Vagina (tissue), 2 donors: Measurements from ENCODE around the gene CENPQ. TPM values are rescaled to one million over a fixed set of nuclear protein-coding genes. Genes with fewer than 3 reads are reported as not detected.

Experiments used
- DNase-seq, 2 donors: peaks; one replicate each; pipeline ENCODE4 v3.0.0-alpha.2; 2017; ENCODE audit errors: extremely low spot score in 2 of 2
- H3K27ac ChIP-seq: fragments of 200-600 bp; sonication (generic); one replicate; pipeline ENCODE4 v1.5.1; 2019
- H3K27me3 ChIP-seq: fragments of 200-600 bp; sonication (generic); one replicate; pipeline ENCODE4 v1.5.1; 2019
- H3K36me3 ChIP-seq, 2 donors: fragments of 200-600 bp; sonication (generic); one replicate each; pipeline ENCODE4 v1.5.1; 2017 to 2019
- H3K4me1 ChIP-seq: fragments of 200-600 bp; sonication (generic); one replicate; pipeline ENCODE4 v1.5.1; 2019
- H3K4me3 ChIP-seq, 2 donors: fragments of 200-600 bp; sonication (generic); 1 replicate in 1 of 2; 2 replicates in 1 of 2; pipeline ENCODE4 v1.5.1; 2016 to 2019
- H3K9me3 ChIP-seq: fragments of 200-600 bp; sonication (generic); one replicate; pipeline ENCODE4 v1.5.1; 2019
- CTCF ChIP-seq, 3 experiments: fragments of 450-650 bp in 2 of 3; fragments of 200-600 bp in 1 of 3; sonication (generic) in 1 of 3; IDR thresholded peaks; one replicate each; pipeline ENCODE4 v1.5.1; 2017 to 2019; ENCODE audit warnings: antibody characterized with exemption in 3 of 3, mild to moderate bottlenecking in 2 of 3, moderate library complexity in 2 of 3
- POLR2A ChIP-seq, 2 donors: fragments of 450-650 bp; IDR thresholded peaks; one replicate each; pipeline ENCODE4 v1.6.1; 2017; ENCODE audit warnings: antibody characterized with exemption in 2 of 2, mild to moderate bottlenecking in 2 of 2, moderate library complexity in 2 of 2
- POLR2AphosphoS5 ChIP-seq, 2 donors: sonication (generic); formaldehyde crosslinking; IDR thresholded peaks; one replicate each; pipeline ENCODE4 v1.9.0; 2017; ENCODE audit warnings: antibody characterized with exemption in 2 of 2, mild to moderate bottlenecking in 2 of 2, low read depth in 1 of 2; ENCODE audit not compliant: insufficient read depth in 1 of 2
- intact Hi-C: fragments of 100-400 bp; cut with DNase I; formaldehyde crosslinking; loops from one replicate; pipeline ENCODE4 v1.15.1; 2023
- total RNA-seq: library from RNA; depleted of rRNA; stranded (reverse); fragments of >200 nt; gene quantifications from one replicate; pipeline ENCODE4 v1.2.3, GENCODE V29; 2016

The CENPQ gene
- total RNA-seq, 1 donor from 2014 or later: 1.7 TPM

- Histone ChIP-seq H3K9me3 (no peaks in the 10 kb centered on the region), H3K4me1 (peaks cover 7% of the 10 kb centered on the region), H3K36me3 (no peaks in the 10 kb centered on the region), H3K27ac (no peak overlapping the region), H3K27me3 (no peaks in the 10 kb centered on the region), H3K4me3 (no peak overlapping the region)
- intact Hi-C loops: no loop called here
- TF ChIP-seq POLR2A (IDR thresholded peaks at IDR 0.05): no peak
- no peak for TF ChIP-seq POLR2AphosphoS5 (IDR thresholded peaks at IDR 0.05; ENCODE audit: insufficient read depth in 1 of 2, low read depth in 1 of 2)
- no peak for TF ChIP-seq CTCF (IDR thresholded peaks at IDR 0.05)
- no peak for DNase-seq
Measured at GRCh38 chr6:49540614-49541013, 77.4 kb downstream of the CENPQ start.

GRCh38 chr6:49541210-49541724 is 78.1 kb downstream of the CENPQ start:
- intact Hi-C loops: no loop called here
- H3K27ac ChIP-seq: no peak overlapping the region
- TF ChIP-seq POLR2AphosphoS5 (IDR thresholded peaks at IDR 0.05; ENCODE audit: insufficient read depth in 1 of 2, low read depth in 1 of 2) (peak; percentile 36 to 78), CTCF (IDR thresholded peaks at IDR 0.05) (no peak), POLR2A (IDR thresholded peaks at IDR 0.05) (no peak)

GRCh38 chr6:49541936-49542335 is 78.8 kb downstream of the CENPQ start:
- Histone ChIP-seq H3K4me1 (peaks cover 7% of the 10 kb centered on the region), H3K27me3 (no peaks in the 10 kb centered on the region), H3K27ac (no peak overlapping the region), H3K36me3 (no peaks in the 10 kb centered on the region), H3K9me3 (no peaks in the 10 kb centered on the region), H3K4me3 (no peak overlapping the region)
- no peak for DNase-seq
- no peak for TF ChIP-seq CTCF (IDR thresholded peaks at IDR 0.05)
- no peak for TF ChIP-seq POLR2AphosphoS5 (IDR thresholded peaks at IDR 0.05; ENCODE audit: insufficient read depth in 1 of 2, low read depth in 1 of 2)
- TF ChIP-seq POLR2A (IDR thresholded peaks at IDR 0.05): no peak
- intact Hi-C loops: no loop called here

More at GRCh38 chr6:49541210-49541724, 78.1 kb downstream of the CENPQ start:
- Histone ChIP-seq H3K9me3 (no peaks in the 10 kb centered on the region), H3K27me3 (no peaks in the 10 kb centered on the region), H3K4me3 (no peak overlapping the region), H3K36me3 (no peaks in the 10 kb centered on the region), H3K4me1 (peaks cover 7% of the 10 kb centered on the region)
- no peak for DNase-seq

Other genes starting within 250 kb of the CENPQ start
- 11.0 TPM for gene MMUT, start 117 bp upstream of the CENPQ start, total RNA-seq
- not detected for gene GLYATL3, start 36.6 kb downstream of the CENPQ start, total RNA-seq
- gene C6orf141, start 87.3 kb downstream of the CENPQ start, total RNA-seq: 14.2 TPM
- gene RHAG, start 173.5 kb downstream of the CENPQ start, total RNA-seq: 2.5 TPM